ENCODE measurements around the gene GPS1. TPM values are rescaled to one million over a fixed set of nuclear protein-coding genes. Genes with fewer than 3 reads are reported as not detected.

GPS1 gene
- total RNA-seq, 1 donor from 2014 or later, result 80.3 TPM

- no peak for DNase-seq (ENCODE audit: extremely low spot score in 2 of 2)
- TF ChIP-seq POLR2AphosphoS5 (IDR thresholded peaks at IDR 0.05; ENCODE audit: insufficient read depth in 1 of 2, low read depth in 1 of 2) (peak in 1 of 2 donors; percentile 60), CTCF (IDR thresholded peaks at IDR 0.05) (no peak), POLR2A (IDR thresholded peaks at IDR 0.05) (peak in 1 of 2 donors; percentile 96)
- Histone ChIP-seq H3K9me3 (no peaks in the 10 kb centered on the region), H3K4me3 (peak within 1 kb of the TSS; percentile 63 to 98), H3K27ac (peak within 1 kb of the TSS; percentile 93), H3K27me3 (no peaks in the 10 kb centered on the region), H3K36me3 (peaks cover 0 to 28% of the 10 kb centered on the region in 2 donors), H3K4me1 (peaks cover 60% of the 10 kb centered on the region)
- intact Hi-C loops (cut with DNase I), result loop anchor here (5.0 kb wide), 1 partner anchor 66 kb away; the partner anchor contains the start of gene RAC3
Observed at GRCh38 chr17:82098169-82098938, 46.7 kb downstream of the GPS1 start, which contains the start of gene FASN. Gene FASN (minus strand): TSS chr17:82098236. CDS start chr17:82096445, 1,791 bp downstream.

DNA sequence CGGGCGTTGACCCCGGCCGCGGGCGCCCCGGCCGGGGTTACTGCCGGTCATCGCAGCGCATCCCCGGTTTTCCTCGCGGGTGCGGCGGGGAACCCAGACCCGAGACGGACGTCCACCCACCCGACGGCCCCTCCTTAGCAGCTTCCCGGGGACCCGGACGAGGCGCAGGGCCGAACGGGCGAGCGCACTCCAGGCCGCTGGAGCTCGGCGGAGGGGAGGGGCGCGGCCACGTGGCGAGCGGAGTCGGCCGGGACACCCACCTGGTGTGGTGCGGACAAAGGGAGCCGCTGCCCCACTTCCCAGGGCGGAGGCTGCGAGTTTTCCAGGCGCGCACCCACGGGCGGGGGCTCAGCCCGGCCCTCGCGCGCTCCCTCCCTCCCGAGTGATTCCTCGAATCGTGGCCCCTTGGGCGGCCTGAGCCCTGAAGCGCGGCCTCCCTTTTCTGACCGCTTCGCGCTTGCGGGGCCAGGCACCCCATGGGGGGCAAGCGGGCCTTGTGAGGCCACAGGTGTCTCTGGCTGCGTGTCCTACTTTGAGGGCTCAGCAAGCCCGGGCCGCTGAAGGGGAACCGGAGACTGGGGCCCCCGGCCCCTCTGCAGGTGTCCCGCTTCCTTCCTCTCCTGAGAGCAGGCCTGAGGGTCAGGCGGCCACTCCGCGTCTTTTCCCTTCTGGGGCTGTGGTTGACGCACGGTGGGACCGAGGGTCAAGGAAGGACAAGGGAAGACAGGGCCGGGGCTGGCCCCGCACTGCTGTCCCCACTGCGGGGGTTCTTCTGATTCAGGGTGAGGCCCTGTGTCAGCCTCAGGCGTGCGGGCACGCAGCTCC lies 47.5 kb downstream of the GPS1 start:
- DNase-seq (ENCODE audit: extremely low spot score in 2 of 2), result no peak
- Histone ChIP-seq H3K27ac (peak overlapping the region; percentile 93), H3K36me3 (peaks cover 0 to 20% of the 10 kb centered on the region in 2 donors), H3K4me1 (peaks cover 68% of the 10 kb centered on the region), H3K4me3 (peak overlapping the region; percentile 63 to 98), H3K9me3 (no peaks in the 10 kb centered on the region), H3K27me3 (no peaks in the 10 kb centered on the region)
- TF ChIP-seq POLR2A (IDR thresholded peaks at IDR 0.05) (no peak), POLR2AphosphoS5 (IDR thresholded peaks at IDR 0.05; ENCODE audit: insufficient read depth in 1 of 2, low read depth in 1 of 2) (no peak), CTCF (IDR thresholded peaks at IDR 0.05) (no peak)
- intact Hi-C loops (cut with DNase I), result loop anchor here (5.0 kb wide), 1 partner anchor 67 kb away; the partner anchor contains the start of gene RAC3

DNA sequence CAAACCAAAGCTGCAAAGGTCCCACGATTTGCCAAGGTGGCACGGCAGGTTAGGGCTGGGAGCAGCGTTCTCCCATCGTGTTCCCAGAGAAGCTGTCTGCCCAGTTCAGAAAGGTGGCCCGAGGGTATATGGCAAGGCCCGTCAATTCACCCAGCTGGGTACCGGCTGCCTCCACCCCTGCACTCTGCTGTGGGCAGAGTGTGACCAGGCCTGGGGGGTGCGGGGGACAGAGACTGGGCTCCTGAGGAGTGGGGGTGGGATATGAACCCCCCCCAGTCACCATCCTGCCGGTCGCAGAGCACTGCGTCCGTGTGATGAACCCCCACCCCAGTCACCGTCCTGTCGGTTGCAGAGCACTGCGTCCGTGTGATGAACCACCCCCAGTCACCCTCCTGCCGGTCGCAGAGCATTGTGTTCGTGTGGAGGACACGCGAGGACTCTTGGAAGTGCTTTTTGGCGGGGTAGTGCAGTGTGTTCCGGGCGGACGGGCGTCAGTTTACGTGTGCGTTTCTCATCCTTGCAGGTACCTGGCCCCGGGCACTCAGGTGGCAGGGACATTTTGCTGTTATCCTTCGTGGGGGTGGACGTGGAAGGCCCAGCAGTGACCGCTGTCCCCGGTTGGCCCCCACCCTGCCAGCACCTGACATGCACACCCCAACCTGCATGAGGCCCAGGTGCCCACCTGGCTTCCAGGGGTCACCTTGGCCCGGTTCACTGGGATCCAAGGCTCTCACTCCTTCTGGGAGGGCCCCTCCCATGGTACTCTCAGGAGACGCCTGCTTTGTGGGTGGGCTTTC lies 49.0 kb downstream of the GPS1 start:
- Histone ChIP-seq H3K27me3 (no peaks in the 10 kb centered on the region), H3K4me3 (no peak overlapping the region), H3K36me3 (peaks cover 0 to 4% of the 10 kb centered on the region in 2 donors), H3K9me3 (no peaks in the 10 kb centered on the region), H3K4me1 (peaks cover 77% of the 10 kb centered on the region), H3K27ac (peak overlapping the region; percentile 32)
- no peak for DNase-seq (ENCODE audit: extremely low spot score in 2 of 2)
- TF ChIP-seq CTCF (IDR thresholded peaks at IDR 0.05), result no peak
- no peak for TF ChIP-seq POLR2A (IDR thresholded peaks at IDR 0.05)
- TF ChIP-seq POLR2AphosphoS5 (IDR thresholded peaks at IDR 0.05; ENCODE audit: insufficient read depth in 1 of 2, low read depth in 1 of 2), result no peak
- intact Hi-C loops (cut with DNase I), result no loop called here

- TF ChIP-seq POLR2A (IDR thresholded peaks at IDR 0.05) (no peak), POLR2AphosphoS5 (IDR thresholded peaks at IDR 0.05; ENCODE audit: insufficient read depth in 1 of 2, low read depth in 1 of 2) (no peak), CTCF (IDR thresholded peaks at IDR 0.05) (no peak)
- intact Hi-C loops (cut with DNase I), result no loop called here
- no peaks in the 10 kb centered on the region for H3K9me3 ChIP-seq
- peaks cover 77% of the 10 kb centered on the region for H3K4me1 ChIP-seq
- no peaks in the 10 kb centered on the region for H3K36me3 ChIP-seq
- DNase-seq (ENCODE audit: extremely low spot score in 2 of 2), result no peak
- no peaks in the 10 kb centered on the region for H3K27me3 ChIP-seq
- H3K27ac ChIP-seq, result peak overlapping the region; percentile 30
- H3K4me3 ChIP-seq, result no peak overlapping the region
Observed at GRCh38 chr17:82101301-82101715, 49.6 kb downstream of the GPS1 start.

Measured in vagina (tissue), 2 donors.